ENCODE results near the gene FAM174B. TPM values are rescaled to one million over a fixed set of nuclear protein-coding genes. Genes with fewer than 3 reads are reported as not detected.

FAM174B gene
- total RNA-seq, 4 donors from 2014 or later, result 15.4 to 75.2 (median 18.3) TPM

DNA sequence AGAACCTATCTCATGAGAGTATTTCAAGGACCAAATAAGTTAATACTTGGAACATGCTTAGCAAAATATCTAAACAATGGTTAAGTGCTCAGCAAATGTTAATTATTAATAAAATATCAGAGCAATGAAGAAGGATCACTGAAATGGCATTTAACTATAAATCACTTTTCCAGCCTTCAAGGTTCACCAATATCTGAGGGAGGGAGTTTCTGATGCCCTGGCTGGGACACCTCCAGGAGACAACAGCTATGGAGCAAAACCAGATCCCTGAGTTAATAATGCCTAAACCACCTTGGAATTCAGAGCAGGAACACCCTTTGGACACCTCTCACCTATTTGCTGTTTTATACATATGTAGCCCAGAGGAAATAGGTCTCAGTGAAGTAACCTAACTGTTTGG is 6.4 kb upstream of the FAM174B start:
- Histone ChIP-seq H3K4me1 (peaks cover 5 to 27% (median 13%) of the 10 kb centered on the region in 4 donors), H3K27ac (no peak overlapping the region), H3K4me3 (no peak overlapping the region), H3K9me3 (no peaks in the 10 kb centered on the region), H3K36me3 (no peaks in the 10 kb centered on the region), H3K27me3 (peaks cover under 1% of the 10 kb centered on the region)
- in situ Hi-C loops (cut with MboI; ENCODE audit: low pct_ligation_motif_present in 1 of 4, low pct_unique_long_range_greater_than_20kb in 1 of 4, low sequenced_read_pairs in 3 of 4) (no loop called here), intact Hi-C loops (cut with DNase I; ENCODE audit: low total_unique reads) (loop anchor here (10.0 kb wide), 1 partner anchor 47 kb away; no protein-coding TSS in a partner anchor)
- TF ChIP-seq, protein P1, sequence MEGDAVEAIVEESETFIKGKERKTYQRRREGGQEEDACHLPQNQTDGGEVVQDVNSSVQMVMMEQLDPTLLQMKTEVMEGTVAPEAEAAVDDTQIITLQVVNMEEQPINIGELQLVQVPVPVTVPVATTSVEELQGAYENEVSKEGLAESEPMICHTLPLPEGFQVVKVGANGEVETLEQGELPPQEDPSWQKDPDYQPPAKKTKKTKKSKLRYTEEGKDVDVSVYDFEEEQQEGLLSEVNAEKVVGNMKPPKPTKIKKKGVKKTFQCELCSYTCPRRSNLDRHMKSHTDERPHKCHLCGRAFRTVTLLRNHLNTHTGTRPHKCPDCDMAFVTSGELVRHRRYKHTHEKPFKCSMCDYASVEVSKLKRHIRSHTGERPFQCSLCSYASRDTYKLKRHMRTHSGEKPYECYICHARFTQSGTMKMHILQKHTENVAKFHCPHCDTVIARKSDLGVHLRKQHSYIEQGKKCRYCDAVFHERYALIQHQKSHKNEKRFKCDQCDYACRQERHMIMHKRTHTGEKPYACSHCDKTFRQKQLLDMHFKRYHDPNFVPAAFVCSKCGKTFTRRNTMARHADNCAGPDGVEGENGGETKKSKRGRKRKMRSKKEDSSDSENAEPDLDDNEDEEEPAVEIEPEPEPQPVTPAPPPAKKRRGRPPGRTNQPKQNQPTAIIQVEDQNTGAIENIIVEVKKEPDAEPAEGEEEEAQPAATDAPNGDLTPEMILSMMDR (IDR thresholded peaks at IDR 0.05), result no peak
- TF ChIP-seq POLR2AphosphoS5 (IDR thresholded peaks at IDR 0.05) (no peak), EP300 (IDR thresholded peaks at IDR 0.05; ENCODE audit: low read depth) (no peak), POLR2A (IDR thresholded peaks at IDR 0.05) (no peak)
- DNase-seq, result no peak

DNA sequence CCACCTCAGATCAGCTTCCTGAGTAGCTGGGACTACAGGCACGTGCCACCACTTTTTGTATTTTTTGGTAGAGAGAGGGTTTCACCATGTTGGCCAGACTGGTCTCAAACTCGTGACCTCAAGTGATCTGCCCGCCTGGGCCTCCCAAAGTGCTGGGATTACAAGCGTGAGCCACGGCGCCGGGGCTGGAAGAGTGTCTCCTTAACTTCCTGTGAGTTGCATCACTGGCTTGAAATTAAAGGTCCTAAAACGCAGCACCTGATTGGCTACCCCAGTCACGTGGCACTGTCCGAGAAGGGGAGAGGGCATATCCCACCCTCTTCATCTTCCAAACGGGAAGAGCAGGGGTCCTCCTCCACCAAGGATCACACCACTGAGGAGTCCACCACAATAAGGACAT is 5.5 kb upstream of the FAM174B start:
- Histone ChIP-seq H3K4me3 (no peak overlapping the region), H3K4me1 (peaks cover 4 to 19% (median 8%) of the 10 kb centered on the region in 4 donors), H3K27ac (no peak overlapping the region), H3K36me3 (no peaks in the 10 kb centered on the region), H3K27me3 (peaks cover 9% of the 10 kb centered on the region), H3K9me3 (no peaks in the 10 kb centered on the region)
- in situ Hi-C loops (cut with MboI; ENCODE audit: low pct_ligation_motif_present in 1 of 4, low pct_unique_long_range_greater_than_20kb in 1 of 4, low sequenced_read_pairs in 3 of 4) (no loop called here), intact Hi-C loops (cut with DNase I; ENCODE audit: low total_unique reads) (loop anchor here (10.0 kb wide), 1 partner anchor 46 kb away; no protein-coding TSS in a partner anchor)
- 72 to 78% methylated on average over 3 to 11 of the region's 11 CpGs for WGBS, 2 donors (ENCODE audit: low coverage in 1 of 2)
- TF ChIP-seq POLR2AphosphoS5 (IDR thresholded peaks at IDR 0.05), result no peak
- TF ChIP-seq, protein P1 (IDR thresholded peaks at IDR 0.05), result no peak
- TF ChIP-seq POLR2A (IDR thresholded peaks at IDR 0.05), result no peak
- no peak for TF ChIP-seq EP300 (IDR thresholded peaks at IDR 0.05; ENCODE audit: low read depth)
- no peak for DNase-seq

DNA sequence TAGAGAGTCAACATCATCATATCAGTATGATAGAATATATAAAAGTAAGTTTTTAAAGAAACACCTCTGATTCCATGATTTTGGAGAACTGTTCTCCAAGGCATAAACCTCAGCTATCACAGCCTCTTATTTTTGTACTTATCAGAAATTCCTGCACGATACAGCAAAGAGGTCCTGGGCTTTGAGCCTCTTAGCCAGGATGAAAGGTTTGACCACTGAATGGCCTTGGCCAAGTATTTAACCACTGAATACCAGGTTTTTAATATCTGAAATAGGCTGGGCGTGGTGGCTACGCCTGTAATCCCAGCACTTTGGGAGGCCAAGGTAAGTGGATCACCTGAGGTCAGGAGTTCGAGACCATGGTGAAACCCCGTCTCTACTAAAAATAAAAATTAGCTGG is 1.9 kb upstream of the FAM174B start:
- DNase-seq, result no peak
- in situ Hi-C loops (cut with MboI; ENCODE audit: low pct_ligation_motif_present in 1 of 4, low pct_unique_long_range_greater_than_20kb in 1 of 4, low sequenced_read_pairs in 3 of 4), result no loop called here
- intact Hi-C loops (cut with DNase I; ENCODE audit: low total_unique reads), result no loop called here
- no peak overlapping the region for H3K27ac ChIP-seq
- no peak for TF ChIP-seq EP300 (IDR thresholded peaks at IDR 0.05; ENCODE audit: low read depth)
- TF ChIP-seq, protein P1 (IDR thresholded peaks at IDR 0.05), result no peak
- no peak for TF ChIP-seq POLR2AphosphoS5 (IDR thresholded peaks at IDR 0.05)
- no peak for TF ChIP-seq POLR2A (IDR thresholded peaks at IDR 0.05)
- H3K9me3 ChIP-seq, result no peaks in the 10 kb centered on the region
- H3K4me3 ChIP-seq, result no peak overlapping the region
- peaks cover 0 to 32% (median 21%) of the 10 kb centered on the region in 4 donors for H3K4me1 ChIP-seq
- peaks cover 15% of the 10 kb centered on the region for H3K27me3 ChIP-seq
- WGBS, 2 donors (ENCODE audit: low coverage in 1 of 2), result 89% methylated on average over 5 of the region's 5 CpGs; no CpG with 5 or more reads in 1 of the 2 donors
- no peaks in the 10 kb centered on the region for H3K36me3 ChIP-seq

DNA sequence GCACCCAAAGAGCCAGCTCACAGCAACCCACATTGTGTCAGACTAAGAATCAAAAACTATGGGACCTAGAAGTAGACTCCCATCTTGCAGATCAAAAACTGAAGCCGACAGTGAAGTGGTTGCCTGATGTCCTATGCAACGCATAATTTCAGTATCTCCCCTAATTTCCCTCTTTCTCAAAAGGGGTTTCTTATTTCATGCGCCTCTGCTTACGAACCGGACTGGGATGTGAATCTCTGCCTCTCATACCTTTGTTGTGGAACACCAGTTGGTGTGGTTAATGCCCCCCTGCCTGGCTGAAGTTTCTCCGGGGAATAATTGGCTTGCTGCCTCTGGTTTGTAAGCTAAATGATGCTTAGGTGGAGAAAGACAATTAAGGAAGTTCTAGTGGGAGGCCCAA is 514 bp upstream of the FAM174B start:
- H3K9me3 ChIP-seq, result no peaks in the 10 kb centered on the region
- peak overlapping the region; percentile 21 to 75 (median 68) for H3K27ac ChIP-seq
- in situ Hi-C loops (cut with MboI; ENCODE audit: low pct_ligation_motif_present in 1 of 4, low pct_unique_long_range_greater_than_20kb in 1 of 4, low sequenced_read_pairs in 3 of 4) (no loop called here), intact Hi-C loops (cut with DNase I; ENCODE audit: low total_unique reads) (no loop called here)
- H3K4me3 ChIP-seq, result peak overlapping the region in 3 of 4 donors; percentile 58 to 66 (median 63)
- TF ChIP-seq EP300 (IDR thresholded peaks at IDR 0.05; ENCODE audit: low read depth), result no peak
- TF ChIP-seq, protein P1 (IDR thresholded peaks at IDR 0.05), result no peak
- no peak for TF ChIP-seq POLR2AphosphoS5 (IDR thresholded peaks at IDR 0.05)
- no peaks in the 10 kb centered on the region for H3K36me3 ChIP-seq
- no peak for DNase-seq
- peaks cover 15% of the 10 kb centered on the region for H3K27me3 ChIP-seq
- 88% methylated on average over 6 of the region's 6 CpGs; no CpG with 5 or more reads in 1 of the 2 donors for WGBS, 2 donors (ENCODE audit: low coverage in 1 of 2)
- H3K4me1 ChIP-seq, result peaks cover 0 to 34% (median 27%) of the 10 kb centered on the region in 4 donors
